GM19324 (cell line): Measurements from ENCODE around the gene TFF3.
"Not testable (repeated sequence)": the region's sequence is repeated elsewhere in the genome, so short reads cannot be mapped to it uniquely, and the experiment has no call there.

Source experiments
- ATAC-seq: cut with Tn5 transposase; IDR thresholded peaks from one replicate; pipeline ENCODE4 v1.9.1; 2021; ENCODE audit warnings: mild to moderate bottlenecking, moderate library complexity; ENCODE audit not compliant: unreplicated experiment, low FRiP score

The TFF3 gene

GRCh38 chr21:42307106-42307505 lies 8.1 kb downstream of the TFF3 start:
- no peak for ATAC-seq

- no peak for ATAC-seq
These were observed 8.7 kb downstream of the TFF3 start for GRCh38 chr21:42306366-42307035.

- no peak for ATAC-seq
These were observed 9.5 kb downstream of the TFF3 start for GRCh38 chr21:42305707-42306147.

- no peak for ATAC-seq
These were observed 10.4 kb downstream of the TFF3 start for GRCh38 chr21:42304556-42305454.

GRCh38 chr21:42303443-42303842 lies 11.8 kb downstream of the TFF3 start:
- ATAC-seq: no peak

- ATAC-seq: no peak
These were observed 12.4 kb downstream of the TFF3 start for GRCh38 chr21:42302794-42303193.

- ATAC-seq: no peak
These were observed 13.0 kb downstream of the TFF3 start for GRCh38 chr21:42302076-42302650.

- no peak for ATAC-seq
These were observed 13.7 kb downstream of the TFF3 start for GRCh38 chr21:42301371-42302075.

GRCh38 chr21:42300956-42301355 lies 14.3 kb downstream of the TFF3 start:
- no peak for ATAC-seq

GRCh38 chr21:42300045-42300583 lies 15.1 kb downstream of the TFF3 start:
- no peak for ATAC-seq

GRCh38 chr21:42299324-42300044 lies 15.7 kb downstream of the TFF3 start:
- no peak for ATAC-seq

GRCh38 chr21:42298657-42299056 lies 16.6 kb downstream of the TFF3 start:
- no peak for ATAC-seq

- ATAC-seq: no peak
These were observed 17.0 kb downstream of the TFF3 start for GRCh38 chr21:42298237-42298636.

- ATAC-seq: no peak
These were observed 17.8 kb downstream of the TFF3 start for GRCh38 chr21:42297377-42297776.

GRCh38 chr21:42296501-42296900 lies 18.7 kb downstream of the TFF3 start:
- ATAC-seq: no peak

- ATAC-seq: no peak
These were observed 19.4 kb downstream of the TFF3 start for GRCh38 chr21:42295845-42296244.

- no peak for ATAC-seq
These were observed 20.8 kb downstream of the TFF3 start for GRCh38 chr21:42294273-42294880.

GRCh38 chr21:42293649-42294272 lies 21.4 kb downstream of the TFF3 start:
- ATAC-seq: no peak

GRCh38 chr21:42292563-42293142 lies 22.6 kb downstream of the TFF3 start:
- not testable (repeated sequence) for ATAC-seq
